ENCODE results near the gene PNKD.

PNKD gene

DNA sequence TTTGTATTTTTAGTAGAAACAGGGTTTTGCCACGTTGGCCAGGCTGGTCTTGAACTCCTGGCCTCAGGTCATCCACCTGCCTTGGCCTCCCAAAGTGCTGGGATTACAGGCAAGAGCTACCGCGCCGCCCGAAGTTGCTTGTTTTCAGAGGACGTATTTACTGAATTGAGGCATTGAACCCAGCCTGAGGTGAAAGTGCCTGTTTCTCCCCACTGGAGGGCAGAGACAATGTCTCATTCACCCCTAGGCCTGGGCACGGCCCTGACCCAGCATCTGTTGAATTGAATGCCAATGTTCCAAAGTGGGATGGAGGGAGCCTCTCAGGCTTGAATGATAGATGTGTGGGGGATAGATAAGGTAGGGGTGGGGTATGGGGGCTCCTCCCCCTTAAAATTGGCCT, 26.5 kb downstream of the PNKD start:
- no peaks in the 10 kb centered on the region for H3K9me3 ChIP-seq (ENCODE audit: insufficient read depth, low read depth, low read length)
- no peak overlapping the region for H3K4me3 ChIP-seq (ENCODE audit: low read length, poor library complexity, severe bottlenecking)
- H3K36me3 ChIP-seq (ENCODE audit: insufficient read depth, low read length), result no peaks in the 10 kb centered on the region
- H3F3A ChIP-seq (ENCODE audit: low read depth), result no peaks in the 10 kb centered on the region
- H3K9me2 ChIP-seq (replicated peaks; ENCODE audit: low read depth, low read length), result no peaks in the 10 kb centered on the region
- no peaks in the 10 kb centered on the region for H3K27me3 ChIP-seq (ENCODE audit: insufficient read depth, low read length, poor library complexity, severe bottlenecking)
- no peaks in the 10 kb centered on the region for H3K79me2 ChIP-seq (ENCODE audit: insufficient read depth, low read length)
- H3K4me1 ChIP-seq (ENCODE audit: insufficient read depth, low read length, poor library complexity, severe bottlenecking), result peaks cover 2% of the 10 kb centered on the region
- no peak for TF ChIP-seq EZH2phosphoT487 (IDR thresholded peaks at IDR 0.05; ENCODE audit: borderline replicate concordance)
- TF ChIP-seq, protein P1, sequence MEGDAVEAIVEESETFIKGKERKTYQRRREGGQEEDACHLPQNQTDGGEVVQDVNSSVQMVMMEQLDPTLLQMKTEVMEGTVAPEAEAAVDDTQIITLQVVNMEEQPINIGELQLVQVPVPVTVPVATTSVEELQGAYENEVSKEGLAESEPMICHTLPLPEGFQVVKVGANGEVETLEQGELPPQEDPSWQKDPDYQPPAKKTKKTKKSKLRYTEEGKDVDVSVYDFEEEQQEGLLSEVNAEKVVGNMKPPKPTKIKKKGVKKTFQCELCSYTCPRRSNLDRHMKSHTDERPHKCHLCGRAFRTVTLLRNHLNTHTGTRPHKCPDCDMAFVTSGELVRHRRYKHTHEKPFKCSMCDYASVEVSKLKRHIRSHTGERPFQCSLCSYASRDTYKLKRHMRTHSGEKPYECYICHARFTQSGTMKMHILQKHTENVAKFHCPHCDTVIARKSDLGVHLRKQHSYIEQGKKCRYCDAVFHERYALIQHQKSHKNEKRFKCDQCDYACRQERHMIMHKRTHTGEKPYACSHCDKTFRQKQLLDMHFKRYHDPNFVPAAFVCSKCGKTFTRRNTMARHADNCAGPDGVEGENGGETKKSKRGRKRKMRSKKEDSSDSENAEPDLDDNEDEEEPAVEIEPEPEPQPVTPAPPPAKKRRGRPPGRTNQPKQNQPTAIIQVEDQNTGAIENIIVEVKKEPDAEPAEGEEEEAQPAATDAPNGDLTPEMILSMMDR (conservative IDR thresholded peaks at IDR 0.05; ENCODE audit: low read length), result no peak
- H3K9ac ChIP-seq (ENCODE audit: low read depth, low read length, poor library complexity, severe bottlenecking), result no peak overlapping the region
- H3K4me2 ChIP-seq (ENCODE audit: low read depth, low read length, poor library complexity, severe bottlenecking), result no peak overlapping the region
- no peaks in the 10 kb centered on the region for H4K20me1 ChIP-seq (ENCODE audit: insufficient read depth, low read length, poor library complexity, severe bottlenecking)
- no peak overlapping the region for H2AFZ ChIP-seq (ENCODE audit: low read length)

DNA sequence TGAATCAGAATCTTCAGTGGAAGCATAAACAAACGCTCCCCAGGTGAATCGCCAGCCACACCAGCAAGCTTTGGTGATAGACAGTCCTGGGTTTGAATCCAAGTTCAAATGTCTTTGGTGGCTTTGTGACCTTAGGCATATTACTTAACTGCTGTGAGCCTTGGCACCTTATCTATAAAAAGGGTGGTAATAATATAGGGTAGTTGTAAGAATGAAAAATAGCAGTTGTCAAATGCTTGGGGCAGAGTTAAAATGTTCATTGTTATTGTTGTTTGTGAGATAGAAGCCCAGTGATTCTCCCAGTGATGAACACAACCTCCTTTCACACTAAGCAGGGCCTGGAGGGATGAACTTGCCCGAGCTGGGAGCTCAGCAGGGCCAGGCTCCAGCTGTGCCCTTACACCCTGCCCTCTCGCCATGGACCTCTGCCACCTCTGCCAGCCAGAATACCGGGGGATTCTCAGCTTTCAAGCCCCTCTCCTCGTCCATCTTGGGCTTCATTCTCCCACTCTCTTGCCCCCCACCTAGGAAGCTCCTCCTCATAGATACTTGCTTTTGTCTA, 28.1 kb downstream of the PNKD start:
- H3F3A ChIP-seq (ENCODE audit: low read depth), result no peaks in the 10 kb centered on the region
- H3K4me3 ChIP-seq (ENCODE audit: low read length, poor library complexity, severe bottlenecking), result no peak overlapping the region
- peaks cover 2% of the 10 kb centered on the region for H3K4me1 ChIP-seq (ENCODE audit: insufficient read depth, low read length, poor library complexity, severe bottlenecking)
- H3K4me2 ChIP-seq (ENCODE audit: low read depth, low read length, poor library complexity, severe bottlenecking), result no peak overlapping the region
- no peaks in the 10 kb centered on the region for H4K20me1 ChIP-seq (ENCODE audit: insufficient read depth, low read length, poor library complexity, severe bottlenecking)
- H3K9me3 ChIP-seq (ENCODE audit: insufficient read depth, low read depth, low read length), result no peaks in the 10 kb centered on the region
- H3K9ac ChIP-seq (ENCODE audit: low read depth, low read length, poor library complexity, severe bottlenecking), result no peak overlapping the region
- H3K9me2 ChIP-seq (replicated peaks; ENCODE audit: low read depth, low read length), result no peaks in the 10 kb centered on the region
- no peaks in the 10 kb centered on the region for H3K36me3 ChIP-seq (ENCODE audit: insufficient read depth, low read length)
- H2AFZ ChIP-seq (ENCODE audit: low read length), result no peak overlapping the region
- no peaks in the 10 kb centered on the region for H3K79me2 ChIP-seq (ENCODE audit: insufficient read depth, low read length)
- H3K27me3 ChIP-seq (ENCODE audit: insufficient read depth, low read length, poor library complexity, severe bottlenecking), result no peaks in the 10 kb centered on the region
- TF ChIP-seq, protein P1 (conservative IDR thresholded peaks at IDR 0.05; ENCODE audit: low read length), result no peak
- no peak for TF ChIP-seq EZH2phosphoT487 (IDR thresholded peaks at IDR 0.05; ENCODE audit: borderline replicate concordance)

GRCh38 chr2:218300141-218300540, 29.8 kb downstream of the PNKD start:
- Histone ChIP-seq H3K4me2 (ENCODE audit: low read depth, low read length, poor library complexity, severe bottlenecking) (no peak overlapping the region), H3K4me3 (ENCODE audit: low read length, poor library complexity, severe bottlenecking) (no peak overlapping the region), H3K9ac (ENCODE audit: low read depth, low read length, poor library complexity, severe bottlenecking) (no peak overlapping the region), H3K9me3 (ENCODE audit: insufficient read depth, low read depth, low read length) (no peaks in the 10 kb centered on the region), H3F3A (ENCODE audit: low read depth) (no peaks in the 10 kb centered on the region), H3K27me3 (ENCODE audit: insufficient read depth, low read length, poor library complexity, severe bottlenecking) (no peaks in the 10 kb centered on the region), H3K9me2 (replicated peaks; ENCODE audit: low read depth, low read length) (no peaks in the 10 kb centered on the region), H3K36me3 (ENCODE audit: insufficient read depth, low read length) (no peaks in the 10 kb centered on the region), H3K4me1 (ENCODE audit: insufficient read depth, low read length, poor library complexity, severe bottlenecking) (peaks cover 2% of the 10 kb centered on the region), H2AFZ (ENCODE audit: low read length) (no peak overlapping the region; the same call in 1 of the 2 replicates), H4K20me1 (ENCODE audit: insufficient read depth, low read length, poor library complexity, severe bottlenecking) (no peaks in the 10 kb centered on the region), H3K79me2 (ENCODE audit: insufficient read depth, low read length) (no peaks in the 10 kb centered on the region)
- TF ChIP-seq, protein P1 (conservative IDR thresholded peaks at IDR 0.05; ENCODE audit: low read length), result no peak
- TF ChIP-seq EZH2phosphoT487 (IDR thresholded peaks at IDR 0.05; ENCODE audit: borderline replicate concordance), result no peak
